Cardiac muscle cell (in vitro differentiated cells and primary cell): ENCODE results near the gene CNN2. TPM values are rescaled to one million over a fixed set of nuclear protein-coding genes. Genes with fewer than 3 reads are reported as not detected.

ENCODE experiments used
- DNase-seq, 2 donors: peaks; one replicate each; pipeline versions ENCODE4 v3.0.0 to v3.0.0-alpha.2; 2010 to 2017; ENCODE audit warnings: low read depth in 1 of 2, low spot score in 1 of 2
- H3K27ac ChIP-seq: fragments of 200-600 bp; sonication (generic); 2 replicates; pipeline ENCODE4 v1.5.1; 2016
- H3K27me3 ChIP-seq: fragments of 200-600 bp; sonication (generic); 2 replicates; pipeline ENCODE4 v1.6.0; 2016; ENCODE audit warnings: control low read depth
- H3K36me3 ChIP-seq: fragments of 200-600 bp; sonication (generic); 2 replicates; pipeline ENCODE4 v1.5.1; 2016; ENCODE audit warnings: control low read depth
- H3K4me1 ChIP-seq: fragments of 200-600 bp; sonication (generic); 2 replicates; pipeline ENCODE4 v1.8.1; 2017; ENCODE audit warnings: low read depth, mild to moderate bottlenecking, mixed run types
- H3K4me3 ChIP-seq: fragments of 200-600 bp; sonication (generic); 2 replicates; pipeline ENCODE4 v1.5.1; 2016; ENCODE audit warnings: mild to moderate bottlenecking
- H3K9me3 ChIP-seq: fragments of 200-600 bp; sonication (generic); 2 replicates; pipeline ENCODE4 v1.5.1; 2017; ENCODE audit warnings: low read depth, mild to moderate bottlenecking, control low read depth
- CTCF ChIP-seq: IDR thresholded peaks from 2 replicates; pipeline ENCODE4 v1.5.1; 2012; ENCODE audit warnings: low read depth, mild to moderate bottlenecking, low read length
- polyA plus RNA-seq: library from polyadenylated mRNA; unstranded; fragments of >200 nt; fragmentation: Nextera tagmentation; extraction: Ambion mirVana; gene quantifications from 2 replicates; pipeline ENCODE4 v1.2.1, GENCODE V29; 2016
- total RNA-seq: library from RNA; depleted of rRNA; stranded (reverse); fragments of >200 nt; gene quantifications from 2 replicates; pipeline ENCODE4 v1.2.3, GENCODE V29; 2016

The CNN2 gene
- total and polyA plus RNA-seq, 2 experiments from 2014 or later = 158 to 185 TPM

DNA sequence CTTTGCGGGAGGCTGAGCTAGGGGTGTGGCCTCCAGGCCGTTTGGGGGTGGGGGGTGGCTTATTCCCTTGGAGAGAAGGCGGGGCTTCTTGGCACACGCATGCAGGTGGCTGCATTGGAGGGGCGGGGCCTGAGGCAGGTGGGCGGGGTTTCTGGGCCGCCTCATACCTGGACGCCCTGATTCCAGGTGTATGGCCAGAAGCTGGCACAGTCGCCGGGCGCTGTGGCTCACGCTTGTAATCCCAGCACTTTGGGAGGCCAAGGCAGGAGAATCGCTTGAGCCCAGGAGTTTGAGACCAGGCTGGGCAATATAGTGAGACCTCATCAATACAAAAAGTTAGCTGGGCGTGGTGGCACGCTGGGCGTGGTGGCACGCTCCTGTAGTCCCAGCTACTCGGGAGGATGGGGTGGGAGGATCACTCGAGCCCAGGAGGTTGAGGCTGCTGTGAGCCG lies 21.3 kb downstream of the CNN2 start:
- H3K27me3 ChIP-seq = no peaks in the 10 kb centered on the region
- no peak overlapping the region for H3K27ac ChIP-seq
- no peak for DNase-seq
- no peaks in the 10 kb centered on the region for H3K36me3 ChIP-seq
- no peaks in the 10 kb centered on the region for H3K9me3 ChIP-seq
- no peaks in the 10 kb centered on the region for H3K4me1 ChIP-seq
- H3K4me3 ChIP-seq = no peak overlapping the region
- TF ChIP-seq CTCF = no peak

DNA sequence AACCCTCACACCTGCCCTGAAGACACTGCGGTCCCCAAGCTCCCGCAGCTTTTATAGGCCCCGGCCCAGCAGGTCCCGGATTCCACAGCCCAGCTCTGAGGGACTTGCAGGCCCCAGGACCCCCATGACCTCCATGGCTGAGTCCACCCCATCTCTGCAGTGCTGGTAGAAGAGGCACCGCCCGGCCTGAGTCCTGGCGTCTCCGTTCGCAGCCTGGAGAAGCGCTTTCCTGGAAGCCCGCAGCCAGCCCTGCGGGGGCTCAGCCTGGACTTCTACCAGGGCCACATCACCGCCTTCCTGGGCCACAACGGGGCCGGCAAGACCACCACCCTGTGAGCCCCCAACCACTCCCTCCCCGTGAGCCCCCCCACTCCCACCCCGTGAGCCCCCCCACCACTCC lies 22.7 kb downstream of the CNN2 start:
- TF ChIP-seq CTCF = no peak
- Histone ChIP-seq H3K36me3 (peaks cover 3% of the 10 kb centered on the region), H3K9me3 (no peaks in the 10 kb centered on the region), H3K4me3 (no peak overlapping the region), H3K27me3 (no peaks in the 10 kb centered on the region), H3K4me1 (no peaks in the 10 kb centered on the region), H3K27ac (no peak overlapping the region)
- no peak for DNase-seq

- DNase-seq = no peak
- peaks cover 3% of the 10 kb centered on the region for H3K36me3 ChIP-seq
- H3K4me1 ChIP-seq = no peaks in the 10 kb centered on the region
- no peaks in the 10 kb centered on the region for H3K27me3 ChIP-seq
- no peaks in the 10 kb centered on the region for H3K9me3 ChIP-seq
- no peak for TF ChIP-seq CTCF
- H3K4me3 ChIP-seq = no peak overlapping the region
- H3K27ac ChIP-seq = no peak overlapping the region
Observed at GRCh38 chr19:1049800-1050199, 23.4 kb downstream of the CNN2 start.

DNA sequence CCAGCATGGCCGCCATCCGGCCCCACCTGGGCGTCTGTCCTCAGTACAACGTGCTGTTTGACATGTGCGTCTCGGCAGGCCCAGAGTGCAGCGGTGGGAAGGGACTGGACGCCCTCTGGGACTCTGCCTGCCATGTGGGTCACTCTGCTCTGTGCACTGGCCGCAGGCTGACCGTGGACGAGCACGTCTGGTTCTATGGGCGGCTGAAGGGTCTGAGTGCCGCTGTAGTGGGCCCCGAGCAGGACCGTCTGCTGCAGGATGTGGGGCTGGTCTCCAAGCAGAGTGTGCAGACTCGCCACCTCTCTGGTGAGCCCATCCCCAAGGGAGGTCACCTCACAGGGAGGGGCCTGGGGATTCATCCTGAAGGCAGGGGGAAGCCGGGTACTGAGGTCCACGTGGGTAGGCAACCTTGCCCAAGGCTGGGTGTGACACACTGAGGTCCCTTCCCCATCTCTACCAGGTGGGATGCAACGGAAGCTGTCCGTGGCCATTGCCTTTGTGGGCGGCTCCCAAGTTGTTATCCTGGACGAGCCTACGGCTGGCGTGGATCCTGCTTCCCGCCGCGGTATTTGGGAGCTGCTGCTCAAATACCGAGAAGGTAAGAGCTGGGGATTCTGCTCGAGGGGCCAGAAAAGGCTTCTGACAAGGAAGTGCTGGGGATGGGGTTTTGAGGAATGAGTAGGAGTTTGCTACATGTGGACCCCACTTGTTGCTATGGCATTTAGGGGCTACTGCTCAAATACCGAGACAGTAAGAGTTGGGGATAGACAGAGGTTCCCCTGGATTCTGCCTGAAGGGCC lies 24.8 kb downstream of the CNN2 start:
- Histone ChIP-seq H3K27me3 (no peaks in the 10 kb centered on the region), H3K4me3 (no peak overlapping the region), H3K9me3 (no peaks in the 10 kb centered on the region), H3K36me3 (peaks cover 3% of the 10 kb centered on the region), H3K4me1 (no peaks in the 10 kb centered on the region), H3K27ac (no peak overlapping the region)
- no peak for TF ChIP-seq CTCF
- no peak for DNase-seq

DNA sequence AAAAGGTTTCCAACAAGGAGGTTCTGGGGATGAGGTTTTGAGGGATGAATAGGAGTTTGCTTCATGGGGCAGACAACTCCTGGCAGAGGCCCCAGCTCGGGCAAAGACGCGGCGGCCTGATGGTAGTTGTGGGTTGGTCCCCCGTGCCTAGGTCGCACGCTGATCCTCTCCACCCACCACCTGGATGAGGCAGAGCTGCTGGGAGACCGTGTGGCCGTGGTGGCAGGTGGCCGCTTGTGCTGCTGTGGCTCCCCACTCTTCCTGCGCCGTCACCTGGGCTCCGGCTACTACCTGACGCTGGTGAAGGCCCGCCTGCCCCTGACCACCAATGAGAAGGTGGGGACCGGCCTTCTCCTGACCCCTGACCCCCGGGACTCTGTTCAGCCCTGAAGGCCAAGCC lies 25.4 kb downstream of the CNN2 start:
- Histone ChIP-seq H3K27me3 (no peaks in the 10 kb centered on the region), H3K4me1 (no peaks in the 10 kb centered on the region), H3K9me3 (no peaks in the 10 kb centered on the region), H3K4me3 (no peak overlapping the region), H3K36me3 (peaks cover 3% of the 10 kb centered on the region), H3K27ac (no peak overlapping the region)
- no peak for TF ChIP-seq CTCF
- no peak for DNase-seq
